H1 (cell line): ENCODE data around the gene CPNE4. TPM values are rescaled to one million over a fixed set of nuclear protein-coding genes. Genes with fewer than 3 reads are reported as not detected.

Source experiments
- CHD7 ChIP-seq: fragments of 300-600 bp; sonication (generic); IDR thresholded peaks from 2 replicates; pipeline ENCODE4 v1.7.1; 2012; ENCODE audit warnings: low read length, moderate library complexity, mild to moderate bottlenecking, inconsistent platforms; ENCODE audit not compliant: insufficient replicate concordance
- POLR2A ChIP-seq, 2 experiments: IDR thresholded peaks; 1 replicate in 1 of 2; 2 replicates in 1 of 2; pipeline ENCODE4 v1.6.1; 2011; ENCODE audit warnings: low read depth in 2 of 2, low read length in 2 of 2, mild to moderate bottlenecking in 2 of 2; ENCODE audit errors: control extremely low read depth in 1 of 2
- polyA plus RNA-seq, 7 experiments: library from polyadenylated mRNA; depleted of rRNA in 3 of 7; stranded (reverse) in 5 of 7; unstranded in 2 of 7; fragments of >200 nt in 5 of 7; fragments of 200-250 nt in 2 of 7; gene quantifications; 1 replicate in 5 of 7; 2 replicates in 1 of 7; 4 replicates in 1 of 7; pipeline versions ENCODE4 v1.2.1 to v1.2.3, GENCODE V29; 2011 to 2013; ENCODE audit warnings: missing spikeins in 2 of 7, mixed read lengths in 2 of 7
- total RNA-seq: library from RNA; stranded (reverse); fragmentation: NEBNext Ultra II Directional; extraction: Animal tissue kit (Norgen Biotek cat#: 25700); gene quantifications from 2 replicates; pipeline ENCODE4 v1.2.1, GENCODE V29; 2021

Gene CPNE4
- total and polyA plus RNA-seq, 2 of the 8 experiments (the other 6 are each of a cell fraction or from before 2014, with no cell fraction given): 0.82 to 3.8 TPM

- TF ChIP-seq CHD7 (no peak), POLR2A (IDR thresholded peaks at IDR 0.05; ENCODE audit: control extremely low read depth in 1 of 2, low read depth in 2 of 2, low read length in 2 of 2) (no peak)
Observed at GRCh38 chr3:131835906-131836305, 198.9 kb downstream of the CPNE4 start (continued).
